Measurements from ENCODE around the gene ABHD12.
"Not testable (repeated sequence)": the region's sequence is repeated elsewhere in the genome, so short reads cannot be mapped to it uniquely, and the experiment has no call there.

ABHD12 gene

GRCh38 chr20:25390538-25391528 lies at the start of gene ABHD12:
Gene ABHD12 (minus strand): TSS chr20:25390835. CDS start chr20:25390703, 132 bp downstream.
- in situ Hi-C loops (cut with HindIII; ENCODE audit: low sequenced_read_pairs): no loop called here

- in situ Hi-C loops (cut with HindIII; ENCODE audit: low sequenced_read_pairs): no loop called here
Observed at GRCh38 chr20:25439328-25439727, 48.7 kb upstream of the ABHD12 start.

- in situ Hi-C loops (cut with HindIII; ENCODE audit: low sequenced_read_pairs): no loop called here
Observed at GRCh38 chr20:25437153-25437581, 46.5 kb upstream of the ABHD12 start.

GRCh38 chr20:25424536-25424935 lies 33.9 kb upstream of the ABHD12 start:
- in situ Hi-C loops (cut with HindIII; ENCODE audit: low sequenced_read_pairs): no loop called here

- in situ Hi-C loops (cut with HindIII; ENCODE audit: low sequenced_read_pairs): no loop called here
Observed at GRCh38 chr20:25422032-25422431, 31.4 kb upstream of the ABHD12 start.

- in situ Hi-C loops (cut with HindIII; ENCODE audit: low sequenced_read_pairs): no loop called here
Observed at GRCh38 chr20:25421102-25421501, 30.5 kb upstream of the ABHD12 start.

- in situ Hi-C loops (cut with HindIII; ENCODE audit: low sequenced_read_pairs): loop anchor here (5.0 kb wide), 1 partner anchor 96 kb away; no protein-coding TSS in a partner anchor
Observed at GRCh38 chr20:25418776-25419175, 28.1 kb upstream of the ABHD12 start.

- in situ Hi-C loops (cut with HindIII; ENCODE audit: low sequenced_read_pairs): no loop called here
Observed at GRCh38 chr20:25408890-25409289, 18.3 kb upstream of the ABHD12 start.

- in situ Hi-C loops (cut with HindIII; ENCODE audit: low sequenced_read_pairs): no loop called here
Observed at GRCh38 chr20:25408170-25408547, 17.5 kb upstream of the ABHD12 start.

GRCh38 chr20:25407311-25408169 lies 16.9 kb upstream of the ABHD12 start, which contains the start of gene GINS1:
Gene GINS1 (plus strand): TSS chr20:25407673. CDS start chr20:25407821, 148 bp downstream.
- in situ Hi-C loops (cut with HindIII; ENCODE audit: low sequenced_read_pairs): no loop called here

GRCh38 chr20:25402583-25402982 lies 11.9 kb upstream of the ABHD12 start:
- in situ Hi-C loops (cut with HindIII; ENCODE audit: low sequenced_read_pairs): no loop called here

GRCh38 chr20:25400291-25400732 lies 9.7 kb upstream of the ABHD12 start:
- in situ Hi-C loops (cut with HindIII; ENCODE audit: low sequenced_read_pairs): not testable (repeated sequence)

GRCh38 chr20:25399037-25399430 lies 8.4 kb upstream of the ABHD12 start:
- in situ Hi-C loops (cut with HindIII; ENCODE audit: low sequenced_read_pairs): no loop called here

- in situ Hi-C loops (cut with HindIII; ENCODE audit: low sequenced_read_pairs): no loop called here
Observed at GRCh38 chr20:25398376-25399036, 7.9 kb upstream of the ABHD12 start.

GRCh38 chr20:25397821-25398220 lies 7.2 kb upstream of the ABHD12 start:
- in situ Hi-C loops (cut with HindIII; ENCODE audit: low sequenced_read_pairs): no loop called here

- in situ Hi-C loops (cut with HindIII; ENCODE audit: low sequenced_read_pairs): no loop called here
Observed at GRCh38 chr20:25397096-25397495, 6.5 kb upstream of the ABHD12 start.

GRCh38 chr20:25394996-25395395 lies 4.4 kb upstream of the ABHD12 start:
- in situ Hi-C loops (cut with HindIII; ENCODE audit: low sequenced_read_pairs): no loop called here

- in situ Hi-C loops (cut with HindIII; ENCODE audit: low sequenced_read_pairs): no loop called here
Observed at GRCh38 chr20:25394276-25394675, 3.6 kb upstream of the ABHD12 start.

GRCh38 chr20:25389858-25390537 lies 637 bp downstream of the ABHD12 start:
- in situ Hi-C loops (cut with HindIII; ENCODE audit: low sequenced_read_pairs): no loop called here

GRCh38 chr20:25389401-25389857 lies 1.2 kb downstream of the ABHD12 start:
- in situ Hi-C loops (cut with HindIII; ENCODE audit: low sequenced_read_pairs): no loop called here

Measured in endothelial cell of hepatic sinusoid (primary cell).